GM12878 (cell line): ENCODE measurements around the gene DNAJC7. TPM values are rescaled to one million over a fixed set of nuclear protein-coding genes. Genes with fewer than 3 reads are reported as not detected.

Experiments
- BACH1 ChIP-seq: fragments of 450-650 bp; IDR thresholded peaks from 2 replicates; pipeline ENCODE4 v1.6.1; 2017; ENCODE audit warnings: mild to moderate bottlenecking, borderline replicate concordance
- BHLHE40 ChIP-seq, 2 experiments: fragments of 450-650 bp in 1 of 2; IDR thresholded peaks; 2 replicates each; pipeline ENCODE4 v1.6.1; 2011 to 2017; ENCODE audit warnings: low read depth in 2 of 2, borderline replicate concordance in 1 of 2, improper control_type of control experiment in 1 of 2, low read length in 1 of 2, mild to moderate bottlenecking in 1 of 2
- CBFB ChIP-seq: IDR thresholded peaks from 2 replicates; pipeline ENCODE4 v1.6.1; 2016; ENCODE audit warnings: antibody characterized with exemption, low read depth
- E2F4 ChIP-seq: IDR thresholded peaks from 2 replicates; pipeline ENCODE4 v1.6.1; 2012; ENCODE audit warnings: low read depth, low read length, improper control_type of control experiment
- E4F1 ChIP-seq: fragments of 450-650 bp; IDR thresholded peaks from 2 replicates; pipeline ENCODE4 v1.6.1; 2018; ENCODE audit warnings: borderline replicate concordance, mild to moderate bottlenecking; ENCODE audit not compliant: partially characterized antibody
- EED ChIP-seq: sonication (generic); IDR thresholded peaks from 2 replicates; pipeline ENCODE4 v1.6.1; 2016; ENCODE audit warnings: antibody characterized with exemption, low read depth
- GATAD2B ChIP-seq: fragments of 450-650 bp; conservative IDR thresholded peaks from 2 replicates; pipeline ENCODE4 v1.6.1; 2017; ENCODE audit warnings: low read depth, mild to moderate bottlenecking, moderate library complexity
- IKZF2 ChIP-seq, 2 experiments: fragments of 450-650 bp; IDR thresholded peaks; 2 replicates each; pipeline ENCODE4 v1.6.1; 2017; ENCODE audit warnings: mild to moderate bottlenecking in 2 of 2, moderate library complexity in 2 of 2
- MLLT1 ChIP-seq: fragments of 450-650 bp; IDR thresholded peaks from 2 replicates; pipeline ENCODE4 v1.6.1; 2016; ENCODE audit warnings: mild to moderate bottlenecking
- MTA2 ChIP-seq: fragments of 450-650 bp; IDR thresholded peaks from 2 replicates; pipeline ENCODE4 v1.6.1; 2016; ENCODE audit warnings: low read depth, mild to moderate bottlenecking, moderate library complexity
- MXI1 ChIP-seq: fragments of 150-350 bp; IDR thresholded peaks from 2 replicates; pipeline ENCODE4 v1.6.1; 2011; ENCODE audit warnings: low read depth, mild to moderate bottlenecking, inconsistent platforms, low read length, improper control_type of control experiment
- MYB ChIP-seq: fragments of 150-350 bp; IDR thresholded peaks from 2 replicates; pipeline ENCODE4 v1.6.1; 2014; ENCODE audit warnings: mild to moderate bottlenecking, low read depth, low read length, borderline replicate concordance
- NKRF ChIP-seq: fragments of 450-650 bp; conservative IDR thresholded peaks from 2 replicates; pipeline ENCODE4 v1.6.1; 2017; ENCODE audit warnings: mild to moderate bottlenecking, moderate library complexity
- PKNOX1 ChIP-seq: fragments of 450-650 bp; IDR thresholded peaks from 2 replicates; pipeline ENCODE4 v1.6.1; 2016; ENCODE audit warnings: mild to moderate bottlenecking
- POLR2AphosphoS5 ChIP-seq: IDR thresholded peaks from 2 replicates; pipeline ENCODE4 v1.6.1; 2011; ENCODE audit warnings: mild to moderate bottlenecking, low read length, inconsistent platforms
- RUNX3 ChIP-seq: IDR thresholded peaks from 2 replicates; pipeline ENCODE4 v1.6.1; 2012; ENCODE audit warnings: low read length, inconsistent platforms
- SMARCA5 ChIP-seq: fragments of 450-650 bp; IDR thresholded peaks from 2 replicates; pipeline ENCODE4 v1.6.1; 2017; ENCODE audit warnings: mild to moderate bottlenecking
- SMC3 ChIP-seq: IDR thresholded peaks from 2 replicates; pipeline ENCODE4 v1.6.1; 2011; ENCODE audit warnings: low read length, improper control_type of control experiment, borderline replicate concordance
- SP1 ChIP-seq: IDR thresholded peaks from one replicate; pipeline ENCODE4 v1.6.1; 2011; ENCODE audit warnings: low read depth, low read length
- SREBF1 ChIP-seq: IDR thresholded peaks from 2 replicates; pipeline ENCODE4 v1.6.1; 2012; ENCODE audit warnings: mild to moderate bottlenecking, low read length
- TBL1XR1 ChIP-seq: IDR thresholded peaks from 2 replicates; pipeline ENCODE4 v1.6.1; 2012; ENCODE audit warnings: low read depth, low read length, improper control_type of control experiment
- ZNF217 ChIP-seq: fragments of 450-650 bp; IDR thresholded peaks from 2 replicates; pipeline ENCODE4 v1.6.1; 2017; ENCODE audit warnings: antibody characterized with exemption, mild to moderate bottlenecking
- polyA plus RNA-seq, 11 experiments: library from polyadenylated mRNA; depleted of rRNA in 4 of 11; unstranded in 6 of 11; stranded (reverse) in 5 of 11; fragments of >200 nt; fragmentation: Nextera tagmentation in 4 of 11; fragmentation: Illumina TruSeq in 1 of 11; extraction: Ambion mirVana in 4 of 11; extraction: Trizol in 1 of 11; gene quantifications; 1 replicate in 1 of 11; 2 replicates in 10 of 11; pipeline versions ENCODE4 v1.2.1 to v1.2.3, GENCODE V29; 2011 to 2016; ENCODE audit warnings: inconsistent platforms in 2 of 11, missing spikeins in 2 of 11, low read depth in 1 of 11
- total RNA-seq, 4 experiments: library from RNA; depleted of rRNA in 3 of 4; stranded (reverse); fragments of >200 nt in 3 of 4; fragmentation: Illumina TruSeq in 1 of 4; extraction: Trizol in 1 of 4; gene quantifications; 2 replicates each; pipeline versions ENCODE4 v1.2.1 to v1.2.3, GENCODE V29; 2013 to 2021

Gene DNAJC7
- total and polyA plus RNA-seq, 10 of the 15 experiments (the other 5 are each of a cell fraction or from before 2014, with no cell fraction given): 60.1 to 173 (median 94.9) TPM

- TF ChIP-seq E4F1 (peak; percentile 17), POLR2AphosphoS5 (peak; percentile 92), MYB (no peak), BACH1 (peak; percentile 48; the same call in 1 of the 2 replicates), ZNF217 (peak; percentile 65; the same call in 1 of the 2 replicates), PKNOX1 (peak; percentile 95), GATAD2B (peak; percentile 62; the same call in 1 of the 2 replicates), MLLT1 (peak; percentile 65), IKZF2 (IDR thresholded peaks at IDR 0.05) (peak; percentile 60 to 64; a peak in 3 of 4 replicates), BHLHE40 (IDR thresholded peaks at IDR 0.05; ENCODE audit: borderline replicate concordance in 1 of 2, low read depth in 2 of 2, low read length in 1 of 2) (peak in 1 of 2 experiments; percentile 29; a peak in 1 of 4 replicates), RUNX3 (peak; percentile 25; the same call in 1 of the 2 replicates), SMARCA5 (peak; percentile 96), SREBF1 (0 out of 2 replicates have a peak, but pooled peaks have one; percentile 17), EED (peak; percentile 40), SMC3 (no peak), E2F4 (no peak), MTA2 (0 out of 2 replicates have a peak, but pooled peaks have one; percentile 20), TBL1XR1 (0 out of 2 replicates have a peak, but pooled peaks have one; percentile 49), CBFB (peak; percentile 49; the same call in 1 of the 2 replicates), SP1 (peak; percentile 5), NKRF (peak; percentile 60), MXI1 (peak; percentile 81)
Measured at GRCh38 chr17:41930009-41930832, 87.0 kb downstream of the DNAJC7 start, which contains the start of gene ODAD4 (continued).
